A673 (cell line): ENCODE data around the gene CST8. TPM values are rescaled to one million over a fixed set of nuclear protein-coding genes. Genes with fewer than 3 reads are reported as not detected.

Experiments used
- BruUV-seq: library from RNA; stranded (reverse); fragments of 400-500 nt; replicated peaks from 2 replicates; lab custom pipeline; 2021; lab: Mats Ljungman, UMichigan
- CTCF ChIA-PET: fragments of 300-600 bp; sonication (Branson Sonifier 250); formaldehyde crosslinking; loops from one replicate; lab custom pipeline; 2022; ENCODE audit warnings: antibody characterized with exemption; lab: Charles Lee
- POLR2A ChIA-PET: fragments of 300-600 bp; sonication (Branson Sonifier 250); formaldehyde crosslinking; loops from one replicate; lab custom pipeline; 2022; ENCODE audit warnings: antibody characterized with exemption; ENCODE audit not compliant: low non-redundant PET; lab: Charles Lee
- DNase-seq: peaks from one replicate; pipeline ENCODE4 v3.0.0-alpha.2; 2015; ENCODE audit warnings: low spot score
- H3K27ac ChIP-seq: fragments of 200-600 bp; sonication (generic); 2 replicates; pipeline ENCODE4 v1.5.1; 2016; ENCODE audit warnings: mixed run types, low read depth, mild to moderate bottlenecking, mixed read lengths, antibody characterized with exemption, low read length; ENCODE audit not compliant: poor library complexity, severe bottlenecking
- H3K27me3 ChIP-seq: fragments of 200-600 bp; sonication (generic); replicated peaks from 2 replicates; pipeline ENCODE4 v1.6.1; 2017; ENCODE audit warnings: mixed run types, low read depth, mild to moderate bottlenecking, mixed read lengths, antibody characterized with exemption, low read length; ENCODE audit not compliant: insufficient read depth, poor library complexity
- H3K36me3 ChIP-seq: fragments of 200-600 bp; sonication (generic); 2 replicates; pipeline ENCODE4 v1.6.1; 2016; ENCODE audit warnings: mixed run types, mild to moderate bottlenecking, mixed read lengths, antibody characterized with exemption, low read length; ENCODE audit not compliant: insufficient read depth, poor library complexity, severe bottlenecking
- H3K4me1 ChIP-seq: fragments of 200-600 bp; sonication (generic); 2 replicates; pipeline ENCODE4 v1.6.1; 2017; ENCODE audit warnings: mixed run types, mild to moderate bottlenecking, mixed read lengths, antibody characterized with exemption, low read length; ENCODE audit not compliant: insufficient read depth, poor library complexity, severe bottlenecking
- H3K4me3 ChIP-seq: fragments of 200-600 bp; sonication (generic); 2 replicates; pipeline ENCODE4 v1.5.1; 2016; ENCODE audit warnings: low read depth, mixed run types, mild to moderate bottlenecking, mixed read lengths, low read length; ENCODE audit not compliant: poor library complexity, severe bottlenecking
- H3K9me3 ChIP-seq: fragments of 200-600 bp; sonication (generic); 2 replicates; pipeline ENCODE4 v1.6.1; 2016; ENCODE audit warnings: mixed run types, low read depth, mild to moderate bottlenecking, mixed read lengths, antibody characterized with exemption, low read length; ENCODE audit not compliant: poor library complexity, severe bottlenecking
- EZH2 ChIP-seq: fragments of 200-600 bp; sonication (generic); IDR thresholded peaks from 2 replicates; pipeline ENCODE4 v1.6.1; 2017; ENCODE audit warnings: borderline replicate concordance, low read depth, mild to moderate bottlenecking, mixed read lengths, antibody characterized with exemption, low read length; ENCODE audit not compliant: poor library complexity, severe bottlenecking
- intact Hi-C: fragments of 100-400 bp; cut with micrococcal nuclease; formaldehyde crosslinking; loops from one replicate; pipeline ENCODE4 v1.10.0; 2022; ENCODE audit not compliant: unreplicated experiment
- total RNA-seq: library from RNA; stranded (reverse); gene quantifications from 2 replicates; pipeline ENCODE4 v1.2.3, GENCODE V29; 2021
- TF ChIP-seq, protein P1 (sequence below): fragments of 300-800, 200-600 bp; sonication (generic); conservative IDR thresholded peaks from 2 replicates; pipeline ENCODE4 v1.5.1; 2017; ENCODE audit warnings: low read depth, mild to moderate bottlenecking, antibody characterized with exemption, low read length, moderate library complexity, mixed read lengths

CST8 gene
- total RNA-seq, 1 experiment from 2014 or later, result not detected

DNA sequence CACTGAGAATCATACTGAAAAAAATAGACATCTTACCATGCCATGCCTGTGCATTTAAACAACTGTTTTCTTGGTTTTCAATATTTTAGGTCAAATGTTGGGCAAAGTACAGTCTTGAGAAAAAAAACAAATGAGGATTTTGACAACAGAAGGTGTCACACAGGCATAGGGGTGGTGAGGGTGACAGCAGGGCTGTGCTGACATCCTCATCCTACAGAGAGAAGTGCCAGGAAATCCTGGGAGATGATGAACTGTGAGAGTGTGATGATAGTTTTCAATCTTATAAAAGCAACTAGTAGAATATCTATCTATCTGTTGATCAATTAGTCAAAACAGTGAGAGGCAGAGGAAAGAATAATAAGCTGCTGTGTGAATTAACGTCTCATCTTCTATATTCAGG, 23.9 kb downstream of the CST8 start:
- no peak for DNase-seq
- no peaks in the 10 kb centered on the region for H3K9me3 ChIP-seq
- no peak overlapping the region for H3K27ac ChIP-seq
- H3K4me3 ChIP-seq, result no peak overlapping the region
- intact Hi-C loops, result no loop called here
- H3K36me3 ChIP-seq, result no peaks in the 10 kb centered on the region
- POLR2A ChIA-PET, result no interaction called here
- BruUV-seq, result no TSS peak
- no peaks in the 10 kb centered on the region for H3K4me1 ChIP-seq
- H3K27me3 ChIP-seq, result no peaks in the 10 kb centered on the region
- TF ChIP-seq EZH2, result no peak
- TF ChIP-seq, protein P1, sequence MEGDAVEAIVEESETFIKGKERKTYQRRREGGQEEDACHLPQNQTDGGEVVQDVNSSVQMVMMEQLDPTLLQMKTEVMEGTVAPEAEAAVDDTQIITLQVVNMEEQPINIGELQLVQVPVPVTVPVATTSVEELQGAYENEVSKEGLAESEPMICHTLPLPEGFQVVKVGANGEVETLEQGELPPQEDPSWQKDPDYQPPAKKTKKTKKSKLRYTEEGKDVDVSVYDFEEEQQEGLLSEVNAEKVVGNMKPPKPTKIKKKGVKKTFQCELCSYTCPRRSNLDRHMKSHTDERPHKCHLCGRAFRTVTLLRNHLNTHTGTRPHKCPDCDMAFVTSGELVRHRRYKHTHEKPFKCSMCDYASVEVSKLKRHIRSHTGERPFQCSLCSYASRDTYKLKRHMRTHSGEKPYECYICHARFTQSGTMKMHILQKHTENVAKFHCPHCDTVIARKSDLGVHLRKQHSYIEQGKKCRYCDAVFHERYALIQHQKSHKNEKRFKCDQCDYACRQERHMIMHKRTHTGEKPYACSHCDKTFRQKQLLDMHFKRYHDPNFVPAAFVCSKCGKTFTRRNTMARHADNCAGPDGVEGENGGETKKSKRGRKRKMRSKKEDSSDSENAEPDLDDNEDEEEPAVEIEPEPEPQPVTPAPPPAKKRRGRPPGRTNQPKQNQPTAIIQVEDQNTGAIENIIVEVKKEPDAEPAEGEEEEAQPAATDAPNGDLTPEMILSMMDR, result no peak
- CTCF ChIA-PET, result no interaction called here

GRCh38 chr20:23515250-23515939, 24.5 kb downstream of the CST8 start:
- H3K4me3 ChIP-seq, result no peak overlapping the region
- no TSS peak for BruUV-seq
- no peaks in the 10 kb centered on the region for H3K27me3 ChIP-seq
- H3K36me3 ChIP-seq, result no peaks in the 10 kb centered on the region
- H3K27ac ChIP-seq, result no peak overlapping the region
- TF ChIP-seq, protein P1, result no peak
- TF ChIP-seq EZH2, result no peak
- intact Hi-C loops, result no loop called here
- ChIA-PET CTCF (no interaction called here), POLR2A (no interaction called here)
- no peaks in the 10 kb centered on the region for H3K9me3 ChIP-seq
- DNase-seq, result no peak
- no peaks in the 10 kb centered on the region for H3K4me1 ChIP-seq

DNA sequence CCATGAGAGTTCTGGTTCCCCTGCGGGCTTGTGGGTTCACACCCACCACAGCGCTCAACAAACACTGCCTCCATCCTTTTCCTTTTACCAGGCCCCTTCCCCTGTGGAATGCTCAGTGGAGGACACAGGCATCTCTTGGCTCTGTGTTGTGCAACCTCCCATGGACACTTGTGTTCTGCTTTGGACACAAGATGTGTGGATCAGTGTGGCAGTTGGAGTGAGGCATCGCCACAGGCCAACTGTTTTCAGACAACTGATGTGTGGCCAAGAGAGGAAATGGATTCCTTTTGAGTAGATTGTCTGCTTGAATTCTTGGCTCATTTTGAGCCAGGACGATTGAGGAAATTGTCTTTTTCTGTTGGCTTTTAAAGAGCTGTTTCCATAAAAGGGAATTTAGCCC, 26.8 kb downstream of the CST8 start:
- intact Hi-C loops, result no loop called here
- TF ChIP-seq, protein P1, result no peak
- no peak for TF ChIP-seq EZH2

More for the DNA sequence above, 26.8 kb downstream of the CST8 start:
- POLR2A ChIA-PET, result no interaction called here
- Histone ChIP-seq H3K27me3 (no peaks in the 10 kb centered on the region), H3K36me3 (no peaks in the 10 kb centered on the region), H3K9me3 (no peaks in the 10 kb centered on the region), H3K4me3 (no peak overlapping the region), H3K4me1 (no peaks in the 10 kb centered on the region), H3K27ac (no peak overlapping the region)
- no peak for DNase-seq
- no TSS peak for BruUV-seq
- CTCF ChIA-PET, result no interaction called here
